Brain microvascular endothelial cell (primary cell): ENCODE data around the gene LIPT2.

Source experiments
- DNase-seq: peaks from one replicate; pipeline ENCODE4 v3.0.0-alpha.2; 2020
- H3K27ac ChIP-seq: fragments of 250-450 bp; sonication (Bioruptor Pico); 2 replicates; pipeline ENCODE4 v1.5.1; 2020; ENCODE audit warnings: mild to moderate bottlenecking, moderate library complexity
- H3K27me3 ChIP-seq: fragments of 250-450 bp; sonication (Bioruptor Pico); replicated peaks from 2 replicates; pipeline ENCODE4 v1.5.1; 2020; ENCODE audit warnings: mild to moderate bottlenecking
- H3K36me3 ChIP-seq: fragments of 250-450 bp; sonication (Bioruptor Pico); replicated peaks from 2 replicates; pipeline ENCODE4 v1.5.1; 2020; ENCODE audit warnings: mild to moderate bottlenecking
- H3K4me3 ChIP-seq: 2 replicates; pipeline ENCODE4 v1.5.1; 2011; ENCODE audit warnings: low read depth, mild to moderate bottlenecking, control low read depth, low read length, moderate library complexity
- in situ Hi-C: cut with HindIII; loops from 2 replicates; pipeline ENCODE4 v1.10.0; 2017; ENCODE audit warnings: low sequenced_read_pairs, low pct_ligation_motif_present
- TF ChIP-seq, protein P1 (sequence below): IDR thresholded peaks from 2 replicates; pipeline ENCODE4 v1.5.1; 2011; ENCODE audit warnings: low read depth, mild to moderate bottlenecking, moderate library complexity, low read length, control low read depth, inconsistent platforms; ENCODE audit errors: missing control alignments

LIPT2 gene

DNA sequence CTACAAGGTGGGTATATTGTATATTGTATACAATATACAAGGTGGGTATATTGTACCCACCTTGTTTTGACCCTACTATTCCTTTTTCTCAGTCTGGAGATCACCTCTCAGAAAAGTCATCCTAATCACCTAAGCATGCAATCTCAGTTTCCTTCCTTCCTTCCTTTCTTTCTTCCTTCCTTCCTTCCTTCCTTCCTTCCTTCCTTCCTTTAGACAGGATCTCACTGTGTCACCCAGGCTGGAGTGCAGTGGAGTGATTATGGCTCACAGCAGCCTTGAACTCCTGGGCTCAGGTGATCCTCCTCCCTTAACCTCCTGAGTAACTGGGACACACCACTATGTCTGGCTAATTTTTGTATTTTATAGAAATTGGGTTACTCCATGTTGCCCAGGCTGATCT lies 25.0 kb downstream of the LIPT2 start:
- Histone ChIP-seq H3K4me3 (no peak overlapping the region), H3K27me3 (no peaks in the 10 kb centered on the region), H3K27ac (no peak overlapping the region), H3K36me3 (no peaks in the 10 kb centered on the region)
- TF ChIP-seq, protein P1, sequence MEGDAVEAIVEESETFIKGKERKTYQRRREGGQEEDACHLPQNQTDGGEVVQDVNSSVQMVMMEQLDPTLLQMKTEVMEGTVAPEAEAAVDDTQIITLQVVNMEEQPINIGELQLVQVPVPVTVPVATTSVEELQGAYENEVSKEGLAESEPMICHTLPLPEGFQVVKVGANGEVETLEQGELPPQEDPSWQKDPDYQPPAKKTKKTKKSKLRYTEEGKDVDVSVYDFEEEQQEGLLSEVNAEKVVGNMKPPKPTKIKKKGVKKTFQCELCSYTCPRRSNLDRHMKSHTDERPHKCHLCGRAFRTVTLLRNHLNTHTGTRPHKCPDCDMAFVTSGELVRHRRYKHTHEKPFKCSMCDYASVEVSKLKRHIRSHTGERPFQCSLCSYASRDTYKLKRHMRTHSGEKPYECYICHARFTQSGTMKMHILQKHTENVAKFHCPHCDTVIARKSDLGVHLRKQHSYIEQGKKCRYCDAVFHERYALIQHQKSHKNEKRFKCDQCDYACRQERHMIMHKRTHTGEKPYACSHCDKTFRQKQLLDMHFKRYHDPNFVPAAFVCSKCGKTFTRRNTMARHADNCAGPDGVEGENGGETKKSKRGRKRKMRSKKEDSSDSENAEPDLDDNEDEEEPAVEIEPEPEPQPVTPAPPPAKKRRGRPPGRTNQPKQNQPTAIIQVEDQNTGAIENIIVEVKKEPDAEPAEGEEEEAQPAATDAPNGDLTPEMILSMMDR, result no peak
- in situ Hi-C loops, result loop anchor here (25.0 kb wide), 1 partner anchor 94 kb away; no protein-coding TSS in a partner anchor
- no peak for DNase-seq

DNA sequence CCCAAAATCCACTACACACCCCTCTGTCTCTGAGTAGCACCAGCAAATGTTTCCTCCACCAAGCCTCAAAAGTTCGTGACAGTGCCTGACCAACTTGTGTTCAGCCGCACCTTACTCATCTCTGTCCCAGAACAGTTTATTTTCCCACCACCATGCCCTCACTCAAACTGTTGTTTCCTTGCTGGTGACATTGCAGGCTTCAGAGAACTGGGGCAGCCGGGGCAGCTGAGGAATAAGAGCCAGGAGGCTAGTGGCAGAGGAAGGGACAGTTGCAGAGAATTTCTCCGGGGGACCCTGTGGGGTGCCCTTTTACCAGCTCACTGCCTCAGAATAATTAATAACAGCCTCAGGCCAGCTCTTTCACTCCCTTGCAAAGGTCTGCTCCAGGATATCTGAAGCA lies 25.5 kb downstream of the LIPT2 start:
- H3K27ac ChIP-seq, result no peak overlapping the region
- H3K4me3 ChIP-seq, result no peak overlapping the region
- in situ Hi-C loops, result loop anchor here (25.0 kb wide), 1 partner anchor 94 kb away; no protein-coding TSS in a partner anchor

DNA sequence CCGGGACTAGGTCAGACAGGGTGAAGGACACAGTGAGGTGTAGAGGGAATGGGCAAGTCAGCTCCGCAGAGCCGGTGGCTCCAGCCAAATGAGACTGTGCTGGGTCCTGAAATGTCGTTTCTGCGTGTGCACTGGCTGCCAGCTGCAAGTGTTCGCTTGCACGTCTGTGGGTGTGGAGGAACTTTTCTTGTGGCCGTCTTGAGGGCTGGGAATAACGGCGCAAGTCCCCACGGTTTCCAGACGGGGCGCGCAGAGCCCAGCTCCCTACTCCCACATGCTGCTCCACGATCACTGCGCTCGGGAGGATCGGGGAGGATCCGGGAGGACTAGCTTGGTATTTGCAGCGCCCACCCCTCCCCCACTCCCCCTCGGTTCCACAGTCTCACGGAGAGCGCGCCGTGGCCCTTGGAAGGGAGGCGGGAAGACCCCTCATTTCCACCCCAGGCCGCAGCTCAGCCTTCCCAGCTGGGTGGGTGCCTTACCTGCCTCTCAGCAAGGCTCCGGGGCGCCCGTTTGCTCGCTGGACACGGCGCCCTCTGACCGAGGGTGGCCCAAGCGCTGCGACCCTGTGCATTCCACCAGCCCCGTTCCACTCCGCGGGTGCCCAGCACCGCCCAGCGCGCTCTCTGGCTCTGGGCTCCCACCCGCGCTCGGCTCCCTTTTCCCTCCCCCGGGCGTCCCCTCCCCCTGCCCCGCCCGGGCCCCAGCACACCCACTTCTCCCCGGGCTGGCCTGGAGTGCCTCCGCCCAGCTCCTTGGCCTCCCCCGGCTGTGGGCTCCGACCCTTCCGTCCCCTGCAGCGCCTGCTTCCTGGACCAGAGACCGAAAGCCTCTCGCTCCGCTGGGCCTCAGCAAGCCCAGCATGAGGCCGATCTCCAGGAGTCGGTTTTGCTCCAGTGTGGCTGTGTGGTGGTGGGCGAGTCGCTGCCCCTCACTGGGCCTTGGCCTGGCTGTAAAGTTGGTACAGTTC lies 26.3 kb downstream of the LIPT2 start, which contains the start of gene KCNE3:
TSS of gene KCNE3 (minus strand) at position 634 of the 970 bp plus-strand sequence. CDS start 9,986 bp downstream, outside the sequence.
- Histone ChIP-seq H3K27ac (no peak within 1 kb of the TSS), H3K27me3 (no peaks in the 10 kb centered on the region), H3K4me3 (peak within 1 kb of the TSS; percentile 73), H3K36me3 (no peaks in the 10 kb centered on the region)
- TF ChIP-seq, protein P1, result no peak
- DNase-seq, result no peak
- in situ Hi-C loops, result loop anchor here (25.0 kb wide), 1 partner anchor 95 kb away; no protein-coding TSS in a partner anchor

More for the DNA sequence above, 25.5 kb downstream of the LIPT2 start:
- no peaks in the 10 kb centered on the region for H3K27me3 ChIP-seq
- no peak for DNase-seq
- H3K36me3 ChIP-seq, result no peaks in the 10 kb centered on the region
- TF ChIP-seq, protein P1, result no peak

DNA sequence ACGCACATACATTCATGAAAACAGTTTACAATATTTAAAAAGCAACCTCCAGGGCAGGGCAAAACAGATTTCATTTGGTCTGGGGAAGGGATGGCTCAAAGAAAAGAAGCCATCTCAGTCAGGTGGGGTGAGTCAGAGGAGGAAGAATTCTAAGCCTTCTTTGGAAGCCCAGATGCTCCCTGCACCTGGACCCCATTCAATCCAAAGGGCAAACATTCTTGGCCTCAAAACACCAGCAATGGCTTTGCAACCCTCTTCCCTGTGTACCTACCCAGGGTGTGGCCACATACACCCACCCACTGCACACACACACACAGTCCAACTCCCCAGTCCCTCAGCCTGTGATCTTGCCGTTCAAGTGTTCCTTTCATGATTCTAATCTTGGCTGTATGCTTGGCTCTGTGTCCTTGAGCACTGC lies 28.2 kb downstream of the LIPT2 start:
- TF ChIP-seq, protein P1, result no peak
- Histone ChIP-seq H3K27ac (no peak overlapping the region), H3K27me3 (no peaks in the 10 kb centered on the region), H3K4me3 (no peak overlapping the region), H3K36me3 (no peaks in the 10 kb centered on the region)
- DNase-seq, result no peak
- in situ Hi-C loops, result loop anchor here (25.0 kb wide), 1 partner anchor 97 kb away; no protein-coding TSS in a partner anchor

DNA sequence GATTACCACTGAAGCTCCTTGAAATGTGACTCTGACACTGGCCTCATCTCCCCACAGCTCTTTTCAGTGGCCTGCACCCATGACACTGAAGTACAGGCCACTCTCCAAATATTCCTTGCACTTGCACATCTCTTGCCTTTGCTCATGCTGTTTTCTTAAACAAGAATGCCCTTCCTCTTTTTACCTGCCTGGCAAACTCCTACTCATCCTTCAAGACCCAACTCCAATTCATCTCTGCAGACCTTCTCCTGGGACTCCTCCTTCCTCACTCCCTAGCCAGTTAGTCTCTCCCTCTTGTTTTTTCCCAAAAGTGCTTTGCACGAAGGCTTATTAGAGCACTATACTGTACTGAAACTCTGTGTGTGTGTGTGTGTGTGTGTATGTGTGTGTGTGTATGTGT lies 28.8 kb downstream of the LIPT2 start:
- H3K4me3 ChIP-seq, result no peak overlapping the region
- DNase-seq, result no peak
- no peak overlapping the region for H3K27ac ChIP-seq
- TF ChIP-seq, protein P1, result no peak
- no peaks in the 10 kb centered on the region for H3K36me3 ChIP-seq
- in situ Hi-C loops, result loop anchor here (25.0 kb wide), 1 partner anchor 98 kb away; no protein-coding TSS in a partner anchor
- no peaks in the 10 kb centered on the region for H3K27me3 ChIP-seq
